GM18870 (cell line): ENCODE data around the gene GJB5.

ENCODE experiments used
- ATAC-seq: cut with Tn5 transposase; IDR thresholded peaks from one replicate; pipeline ENCODE4 v1.9.1; 2021; ENCODE audit warnings: moderate library complexity; ENCODE audit not compliant: unreplicated experiment

GJB5 gene

GRCh38 chr1:34792868-34793727, 38.3 kb downstream of the GJB5 start, which contains the start of gene GJA4:
Gene GJA4 (plus strand): TSS chr1:34792999. CDS start chr1:34794214, 1,215 bp downstream.
- ATAC-seq: no peak

GRCh38 chr1:34794001-34794789, 39.3 kb downstream of the GJB5 start:
- ATAC-seq: no peak

- no peak for ATAC-seq
These were observed 39.9 kb downstream of the GJB5 start for GRCh38 chr1:34794790-34795180.

- no peak for ATAC-seq
These were observed 41.1 kb downstream of the GJB5 start for GRCh38 chr1:34795916-34796315.

- no peak for ATAC-seq
These were observed 42.1 kb downstream of the GJB5 start for GRCh38 chr1:34796990-34797389.

- ATAC-seq: no peak
These were observed 45.4 kb downstream of the GJB5 start for GRCh38 chr1:34800214-34800613.

GRCh38 chr1:34803770-34804169, 48.9 kb downstream of the GJB5 start:
- no peak for ATAC-seq

GRCh38 chr1:34806396-34806795, 51.5 kb downstream of the GJB5 start:
- ATAC-seq: no peak
